Testis (tissue), 2 donors: ENCODE results near the gene ZNF625.

Source experiments
- POLR2A ChIP-seq: fragments of 450-650 bp; IDR thresholded peaks from one replicate; pipeline ENCODE4 v1.6.1; 2017; ENCODE audit warnings: antibody characterized with exemption, mild to moderate bottlenecking, moderate library complexity
- TF ChIP-seq, protein P1 (sequence below), 3 experiments: fragments of 450-650 bp in 2 of 3; fragments of 200-600 bp in 1 of 3; sonication (generic) in 1 of 3; IDR thresholded peaks; one replicate each; pipeline ENCODE4 v1.5.1; 2016 to 2019; ENCODE audit warnings: antibody characterized with exemption in 3 of 3, mild to moderate bottlenecking in 2 of 3, moderate library complexity in 1 of 3

DNA sequence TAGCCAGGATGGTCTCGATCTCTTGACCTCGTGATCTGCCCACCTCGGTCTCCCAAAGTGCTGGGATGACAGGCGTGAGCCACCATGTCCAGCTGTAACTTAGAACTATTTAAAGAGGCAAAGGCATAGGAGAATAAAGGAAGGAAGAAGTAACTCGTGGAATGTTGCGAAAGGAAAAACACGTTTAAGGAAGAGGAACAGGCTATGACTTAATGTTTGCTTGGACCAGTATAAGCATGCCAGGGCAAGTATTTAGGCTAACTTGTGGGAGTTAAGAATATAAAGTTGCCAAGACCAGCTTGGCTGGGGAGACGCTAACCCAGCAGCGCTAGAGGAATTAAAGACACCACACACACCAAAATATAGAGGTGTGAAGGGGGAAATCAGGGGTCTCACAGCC lies 58.5 kb downstream of the ZNF625 start:
- TF ChIP-seq POLR2A, result no peak
- TF ChIP-seq, protein P1, sequence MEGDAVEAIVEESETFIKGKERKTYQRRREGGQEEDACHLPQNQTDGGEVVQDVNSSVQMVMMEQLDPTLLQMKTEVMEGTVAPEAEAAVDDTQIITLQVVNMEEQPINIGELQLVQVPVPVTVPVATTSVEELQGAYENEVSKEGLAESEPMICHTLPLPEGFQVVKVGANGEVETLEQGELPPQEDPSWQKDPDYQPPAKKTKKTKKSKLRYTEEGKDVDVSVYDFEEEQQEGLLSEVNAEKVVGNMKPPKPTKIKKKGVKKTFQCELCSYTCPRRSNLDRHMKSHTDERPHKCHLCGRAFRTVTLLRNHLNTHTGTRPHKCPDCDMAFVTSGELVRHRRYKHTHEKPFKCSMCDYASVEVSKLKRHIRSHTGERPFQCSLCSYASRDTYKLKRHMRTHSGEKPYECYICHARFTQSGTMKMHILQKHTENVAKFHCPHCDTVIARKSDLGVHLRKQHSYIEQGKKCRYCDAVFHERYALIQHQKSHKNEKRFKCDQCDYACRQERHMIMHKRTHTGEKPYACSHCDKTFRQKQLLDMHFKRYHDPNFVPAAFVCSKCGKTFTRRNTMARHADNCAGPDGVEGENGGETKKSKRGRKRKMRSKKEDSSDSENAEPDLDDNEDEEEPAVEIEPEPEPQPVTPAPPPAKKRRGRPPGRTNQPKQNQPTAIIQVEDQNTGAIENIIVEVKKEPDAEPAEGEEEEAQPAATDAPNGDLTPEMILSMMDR (IDR thresholded peaks at IDR 0.05), result no peak
